ENCODE measurements around the gene PLCL1.

PLCL1 gene

GRCh38 chr2:197804049-197804757 is at the start of gene PLCL1:
Gene PLCL1, plus strand, starts transcription at chr2:197804593.
- peak within 1 kb of the TSS in 2 of 11 experiments; percentile 43 to 54; a peak in 5 of 22 replicates for H3K27ac ChIP-seq
- H3K9me3 ChIP-seq (replicated peaks in 1 of 11), result no peaks in the 10 kb centered on the region
- peaks cover 0 to 10% (median 0%) of the 10 kb centered on the region in 11 experiments; a peak in 7 of 22 replicates for H4K20me1 ChIP-seq
- no peaks in the 10 kb centered on the region for H3K36me3 ChIP-seq
- H3K27me3 ChIP-seq, result peaks cover 39 to 52% (median 48%) of the 10 kb centered on the region in 11 experiments
- peak within 1 kb of the TSS; percentile 94 to 100 (median 96) for H3K4me2 ChIP-seq
- TF ChIP-seq Cebpa-rat (IDR thresholded peaks at IDR 0.05), result no peak
- H3K4me1 ChIP-seq, result peaks cover 6 to 23% (median 11%) of the 10 kb centered on the region in 10 experiments; a peak in 18 of 20 replicates
- H3K4me3 ChIP-seq, result peak within 1 kb of the TSS; percentile 72 to 86 (median 80)
- H3K9ac ChIP-seq, result peak within 1 kb of the TSS; percentile 52 to 76 (median 71); a peak in 21 of 22 replicates

- TF ChIP-seq Cebpa-rat (IDR thresholded peaks at IDR 0.05), result no peak
- Histone ChIP-seq H3K27ac (no peak overlapping the region), H3K9ac (no peak overlapping the region), H3K4me3 (no peak overlapping the region), H3K36me3 (no peaks in the 10 kb centered on the region; a peak in 1 of 22 replicates), H4K20me1 (no peaks in the 10 kb centered on the region), H3K4me2 (no peak overlapping the region), H3K9me3 (replicated peaks in 1 of 11) (peaks cover 17 to 24% (median 19%) of the 10 kb centered on the region in 11 experiments), H3K4me1 (no peaks in the 10 kb centered on the region), H3K27me3 (no peaks in the 10 kb centered on the region)
Observed at GRCh38 chr2:197759013-197759412, 45.4 kb upstream of the PLCL1 start.

- H3K4me1 ChIP-seq, result no peaks in the 10 kb centered on the region
- peaks cover 17 to 24% (median 19%) of the 10 kb centered on the region in 11 experiments for H3K9me3 ChIP-seq (replicated peaks in 1 of 11)
- no peak overlapping the region for H3K4me3 ChIP-seq
Observed at GRCh38 chr2:197759625-197760292, 44.6 kb upstream of the PLCL1 start.

GRCh38 chr2:197760293-197760657 is 44.1 kb upstream of the PLCL1 start:
- H3K4me2 ChIP-seq, result no peak overlapping the region
- H3K27ac ChIP-seq, result no peak overlapping the region
- no peak for TF ChIP-seq Cebpa-rat (IDR thresholded peaks at IDR 0.05)
- no peaks in the 10 kb centered on the region for H4K20me1 ChIP-seq
- H3K9ac ChIP-seq, result no peak overlapping the region
- no peaks in the 10 kb centered on the region for H3K4me1 ChIP-seq
- H3K27me3 ChIP-seq, result no peaks in the 10 kb centered on the region
- H3K36me3 ChIP-seq, result no peaks in the 10 kb centered on the region; a peak in 1 of 22 replicates
- H3K4me3 ChIP-seq, result no peak overlapping the region
- peaks cover 17 to 24% (median 19%) of the 10 kb centered on the region in 11 experiments for H3K9me3 ChIP-seq (replicated peaks in 1 of 11)

More at GRCh38 chr2:197759625-197760292, 44.6 kb upstream of the PLCL1 start:
- Histone ChIP-seq H3K27me3 (no peaks in the 10 kb centered on the region), H3K27ac (no peak overlapping the region), H4K20me1 (no peaks in the 10 kb centered on the region), H3K9ac (no peak overlapping the region), H3K4me2 (no peak overlapping the region), H3K36me3 (no peaks in the 10 kb centered on the region; a peak in 1 of 22 replicates)
- TF ChIP-seq Cebpa-rat (IDR thresholded peaks at IDR 0.05), result no peak

- no peaks in the 10 kb centered on the region for H3K36me3 ChIP-seq
- H3K4me1 ChIP-seq, result peaks cover 0 to 7% (median 0%) of the 10 kb centered on the region in 10 experiments; a peak in 5 of 20 replicates
- no peak overlapping the region for H3K9ac ChIP-seq
- H3K27me3 ChIP-seq, result no peaks in the 10 kb centered on the region
- TF ChIP-seq Cebpa-rat (IDR thresholded peaks at IDR 0.05), result no peak
- H3K4me3 ChIP-seq, result no peak overlapping the region
- no peak overlapping the region for H3K4me2 ChIP-seq
- H3K27ac ChIP-seq, result no peak overlapping the region
- H4K20me1 ChIP-seq, result no peaks in the 10 kb centered on the region
- H3K9me3 ChIP-seq (replicated peaks in 1 of 11), result no peaks in the 10 kb centered on the region
Observed at GRCh38 chr2:197777823-197778407, 26.5 kb upstream of the PLCL1 start.

GRCh38 chr2:197779261-197779660 is 25.1 kb upstream of the PLCL1 start:
- H3K36me3 ChIP-seq, result no peaks in the 10 kb centered on the region
- H3K9me3 ChIP-seq (replicated peaks in 1 of 11), result no peaks in the 10 kb centered on the region
- no peak for TF ChIP-seq Cebpa-rat (IDR thresholded peaks at IDR 0.05)
- H4K20me1 ChIP-seq, result no peaks in the 10 kb centered on the region
- no peak overlapping the region for H3K4me3 ChIP-seq
- peaks cover 0 to 7% (median 0%) of the 10 kb centered on the region in 10 experiments; a peak in 5 of 20 replicates for H3K4me1 ChIP-seq
- no peak overlapping the region for H3K4me2 ChIP-seq
- no peaks in the 10 kb centered on the region for H3K27me3 ChIP-seq
- no peak overlapping the region for H3K27ac ChIP-seq
- no peak overlapping the region for H3K9ac ChIP-seq

- Histone ChIP-seq H3K4me3 (no peak overlapping the region), H3K4me1 (peaks cover 0 to 7% (median 0%) of the 10 kb centered on the region in 10 experiments; a peak in 5 of 20 replicates), H3K4me2 (peak overlapping the region in 4 of 11 experiments; percentile 0 to 36 (median 16); a peak in 5 of 22 replicates), H4K20me1 (no peaks in the 10 kb centered on the region), H3K36me3 (no peaks in the 10 kb centered on the region; a peak in 1 of 22 replicates), H3K9me3 (replicated peaks in 1 of 11) (peaks cover 25 to 28% (median 26%) of the 10 kb centered on the region in 11 experiments), H3K27me3 (no peaks in the 10 kb centered on the region), H3K9ac (no peak overlapping the region), H3K27ac (no peak overlapping the region; a peak in 1 of 22 replicates)
- no peak for TF ChIP-seq Cebpa-rat (IDR thresholded peaks at IDR 0.05)
Observed at GRCh38 chr2:197782126-197782525, 22.3 kb upstream of the PLCL1 start.

GRCh38 chr2:197784956-197785941 is 19.1 kb upstream of the PLCL1 start, which contains the start of gene BOLL:
Gene BOLL, minus strand, starts transcription at chr2:197785319. Its CDS starts 3,469 bp downstream, at chr2:197781850.
- peak within 1 kb of the TSS in 1 of 10 experiments; percentile 9; a peak in 1 of 20 replicates for H3K4me3 ChIP-seq
- H3K4me2 ChIP-seq, result no peak within 1 kb of the TSS
- H3K9ac ChIP-seq, result no peak within 1 kb of the TSS
- H3K9me3 ChIP-seq (replicated peaks in 1 of 11), result peaks cover 26 to 31% (median 28%) of the 10 kb centered on the region in 11 experiments
- no peaks in the 10 kb centered on the region for H3K27me3 ChIP-seq
- no peak for TF ChIP-seq Cebpa-rat (IDR thresholded peaks at IDR 0.05)
- H3K27ac ChIP-seq, result no peak within 1 kb of the TSS
- no peaks in the 10 kb centered on the region; a peak in 1 of 22 replicates for H3K36me3 ChIP-seq
- peaks cover 0 to 7% (median 0%) of the 10 kb centered on the region in 10 experiments; a peak in 5 of 20 replicates for H3K4me1 ChIP-seq
- no peaks in the 10 kb centered on the region for H4K20me1 ChIP-seq
